ENCODE results near the gene CLNK.

The CLNK gene

DNA sequence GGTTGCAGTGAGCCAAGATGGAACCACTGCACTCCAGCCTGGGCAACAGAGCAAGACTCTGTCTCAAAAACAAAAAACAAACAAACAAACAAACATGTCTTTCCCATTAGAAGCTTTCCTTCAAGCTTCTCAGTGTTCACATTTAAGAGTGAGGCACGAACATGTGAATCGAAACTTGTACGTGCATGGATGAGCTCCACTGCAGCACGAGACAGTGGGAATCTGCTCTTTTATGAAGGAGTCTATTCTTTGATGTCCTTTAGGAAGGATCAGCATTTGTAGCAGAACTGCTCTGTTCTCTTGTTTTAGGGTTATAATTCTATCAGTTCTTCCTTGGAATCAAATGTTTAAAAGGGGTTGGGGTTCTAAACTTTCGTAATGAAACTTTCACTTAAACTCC lies 204.0 kb downstream of the CLNK start:
- no peak for DNase-seq (ENCODE audit: extremely low read depth, low read depth)
- TF ChIP-seq, protein P1, sequence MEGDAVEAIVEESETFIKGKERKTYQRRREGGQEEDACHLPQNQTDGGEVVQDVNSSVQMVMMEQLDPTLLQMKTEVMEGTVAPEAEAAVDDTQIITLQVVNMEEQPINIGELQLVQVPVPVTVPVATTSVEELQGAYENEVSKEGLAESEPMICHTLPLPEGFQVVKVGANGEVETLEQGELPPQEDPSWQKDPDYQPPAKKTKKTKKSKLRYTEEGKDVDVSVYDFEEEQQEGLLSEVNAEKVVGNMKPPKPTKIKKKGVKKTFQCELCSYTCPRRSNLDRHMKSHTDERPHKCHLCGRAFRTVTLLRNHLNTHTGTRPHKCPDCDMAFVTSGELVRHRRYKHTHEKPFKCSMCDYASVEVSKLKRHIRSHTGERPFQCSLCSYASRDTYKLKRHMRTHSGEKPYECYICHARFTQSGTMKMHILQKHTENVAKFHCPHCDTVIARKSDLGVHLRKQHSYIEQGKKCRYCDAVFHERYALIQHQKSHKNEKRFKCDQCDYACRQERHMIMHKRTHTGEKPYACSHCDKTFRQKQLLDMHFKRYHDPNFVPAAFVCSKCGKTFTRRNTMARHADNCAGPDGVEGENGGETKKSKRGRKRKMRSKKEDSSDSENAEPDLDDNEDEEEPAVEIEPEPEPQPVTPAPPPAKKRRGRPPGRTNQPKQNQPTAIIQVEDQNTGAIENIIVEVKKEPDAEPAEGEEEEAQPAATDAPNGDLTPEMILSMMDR (IDR thresholded peaks at IDR 0.05; ENCODE audit: low read depth, low read length): no peak

DNA sequence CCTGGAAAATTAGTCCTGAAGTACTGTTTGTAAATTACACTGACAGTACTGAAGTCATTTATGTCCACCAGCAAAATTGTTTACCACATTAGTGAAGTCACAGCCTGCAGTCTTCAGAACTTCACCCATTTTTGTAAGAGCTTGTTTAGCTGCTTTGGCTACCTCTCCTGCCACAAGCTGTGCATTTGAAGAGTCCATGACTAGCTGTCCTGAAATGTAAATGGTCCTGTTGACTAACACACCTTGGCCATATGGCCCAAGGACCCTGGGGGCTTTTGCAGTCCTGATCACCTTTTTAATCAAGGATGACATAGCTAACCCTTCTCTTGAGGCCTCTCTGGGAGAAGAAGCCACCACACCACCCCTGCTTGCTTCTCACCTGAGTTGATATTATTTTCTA lies 205.9 kb downstream of the CLNK start:
- no peak for DNase-seq (ENCODE audit: extremely low read depth, low read depth)
- TF ChIP-seq, protein P1 (IDR thresholded peaks at IDR 0.05; ENCODE audit: low read depth, low read length): no peak

DNA sequence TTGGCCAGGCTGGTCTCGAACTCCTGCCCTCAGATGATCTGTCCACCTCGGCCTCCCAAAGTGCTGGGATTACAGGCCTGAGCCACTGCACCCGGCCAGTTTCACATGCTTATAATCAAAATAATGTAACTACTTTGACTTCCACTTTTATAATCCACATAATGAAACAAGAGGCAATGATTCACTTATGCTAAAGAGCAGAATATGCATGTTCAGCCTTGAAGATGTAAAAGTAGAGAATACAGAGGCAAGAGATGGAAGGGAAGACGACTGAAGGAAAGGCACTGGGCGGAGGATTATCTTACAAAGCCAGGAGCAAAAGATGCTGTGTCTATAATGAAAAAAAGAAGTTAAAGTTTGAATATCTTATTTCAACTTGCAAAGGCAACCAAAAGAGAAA lies 214.1 kb downstream of the CLNK start:
- TF ChIP-seq, protein P1 (IDR thresholded peaks at IDR 0.05; ENCODE audit: low read depth, low read length): no peak
- no peak for DNase-seq (ENCODE audit: extremely low read depth, low read depth)

DNA sequence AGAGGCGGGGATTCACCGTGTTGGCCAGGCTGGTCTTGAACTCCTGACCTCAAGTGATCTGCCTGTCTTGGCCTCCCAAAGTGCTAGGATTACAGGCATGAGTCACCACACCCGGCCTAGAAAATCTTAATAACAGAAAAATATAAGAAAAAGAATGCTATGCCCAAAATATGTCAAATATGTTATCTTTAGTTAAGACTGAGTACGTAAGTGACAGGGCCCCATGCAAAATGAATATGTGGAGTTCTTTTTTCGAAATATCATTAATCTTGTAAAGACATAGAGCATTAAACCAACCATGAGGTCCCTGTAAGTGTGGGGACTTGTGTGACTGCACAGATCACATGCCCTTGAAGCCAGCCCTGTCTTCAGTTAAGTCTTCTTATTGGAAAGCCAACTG lies 218.4 kb downstream of the CLNK start:
- no peak for DNase-seq (ENCODE audit: extremely low read depth, low read depth)
- TF ChIP-seq, protein P1 (IDR thresholded peaks at IDR 0.05; ENCODE audit: low read depth, low read length): no peak

DNA sequence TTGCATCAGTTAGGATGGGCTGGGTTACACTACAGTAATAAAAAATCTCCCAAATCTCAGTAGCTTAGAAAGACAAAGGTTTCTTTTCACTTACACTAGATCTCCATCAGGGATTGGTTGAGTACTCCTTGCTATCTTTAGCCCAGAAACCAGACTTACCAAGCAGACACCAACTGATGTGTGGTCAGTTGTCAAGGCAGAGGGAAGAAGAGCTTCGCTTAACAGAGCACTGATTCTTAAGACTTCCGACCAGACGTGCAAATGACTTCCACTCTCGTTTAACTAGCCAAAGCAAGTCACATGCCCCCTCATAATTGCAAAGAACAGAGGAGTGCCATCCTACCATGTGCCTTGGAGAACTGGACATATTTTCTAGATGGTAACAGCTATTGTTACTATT lies 221.7 kb downstream of the CLNK start:
- TF ChIP-seq, protein P1 (IDR thresholded peaks at IDR 0.05; ENCODE audit: low read depth, low read length): no peak
- DNase-seq (ENCODE audit: extremely low read depth, low read depth): no peak

DNA sequence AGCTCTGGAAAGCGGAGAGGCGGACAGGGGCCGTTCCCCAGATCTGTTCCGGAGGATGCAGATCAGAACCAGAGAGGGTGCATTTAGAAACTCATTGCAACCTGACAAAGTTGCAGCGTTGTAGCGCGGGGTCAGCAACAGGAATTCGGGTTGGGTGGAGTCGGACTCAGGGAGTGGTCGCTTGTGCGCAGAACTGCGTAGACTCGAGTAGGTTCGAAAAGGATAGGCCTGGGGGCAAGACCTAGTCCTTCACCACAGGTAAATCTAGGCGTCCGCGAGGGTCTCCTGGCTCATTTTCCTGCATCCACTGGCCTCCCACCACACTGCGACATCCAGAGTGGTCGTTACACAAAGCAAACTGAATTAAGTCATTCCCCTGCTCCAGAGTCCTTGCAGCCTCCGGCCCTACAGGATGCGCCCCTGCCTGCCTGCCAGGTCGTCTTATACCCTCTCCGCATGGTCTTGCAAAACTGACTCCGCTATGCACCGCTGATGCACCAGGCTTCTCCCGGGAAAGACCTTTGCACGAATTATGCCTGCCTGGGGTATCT lies 222.6 kb downstream of the CLNK start:
- DNase-seq (ENCODE audit: extremely low read depth, low read depth): no peak
- TF ChIP-seq, protein P1 (IDR thresholded peaks at IDR 0.05; ENCODE audit: low read depth, low read length): no peak

DNA sequence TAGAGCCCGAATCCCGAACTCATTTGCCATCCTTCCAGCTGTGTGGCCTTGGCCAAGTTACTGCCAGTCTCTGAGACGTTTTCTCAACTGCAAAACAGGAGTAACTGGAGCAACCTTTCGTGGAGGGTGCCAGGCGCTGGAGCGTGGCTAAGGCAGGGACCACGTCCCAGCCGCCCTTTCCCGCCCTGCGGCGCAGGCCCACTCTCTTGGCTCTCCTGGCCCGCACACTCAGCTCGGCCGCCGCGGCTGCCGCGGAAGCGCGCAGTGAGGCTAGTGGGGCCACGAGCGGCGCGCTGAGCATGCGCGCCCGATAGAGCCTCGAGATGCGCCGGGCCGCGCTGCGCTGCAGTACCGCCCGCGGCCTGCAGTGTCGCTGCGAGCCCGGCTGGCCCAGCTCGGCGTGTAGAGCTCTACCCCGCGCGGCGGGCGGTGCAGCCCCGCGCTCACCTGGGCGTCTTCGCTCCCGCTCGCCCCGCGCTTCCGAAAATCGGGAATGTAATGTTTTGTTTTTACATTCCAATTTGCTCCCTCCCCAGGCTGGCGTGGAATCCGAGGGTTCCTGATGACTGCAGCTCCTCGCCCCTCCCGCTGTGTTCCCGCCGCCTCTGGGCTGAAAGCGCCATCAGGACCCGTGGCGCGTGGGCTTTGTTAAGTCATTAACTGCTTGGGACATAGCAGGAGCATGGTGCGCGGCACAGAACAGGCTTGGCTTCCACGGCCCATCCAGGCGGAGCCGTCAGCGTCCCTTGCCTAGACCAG lies 223.3 kb downstream of the CLNK start:
- no peak for DNase-seq (ENCODE audit: extremely low read depth, low read depth)
- TF ChIP-seq, protein P1 (IDR thresholded peaks at IDR 0.05; ENCODE audit: low read depth, low read length): peak; percentile 35
